Activated CD8-positive, alpha-beta T cell treated with anti-CD3 and anti-CD28 coated beads for 36 hours (primary cell): ENCODE data around the gene CGB2. TPM values are rescaled to one million over a fixed set of nuclear protein-coding genes. Genes with fewer than 3 reads are reported as not detected.

Experiments used
- ATAC-seq: fragments of 200-7000 bp; cut with Tn5 transposase; one replicate; pipeline ENCODE4 v1.10.0; 2021; ENCODE audit warnings: mild to moderate bottlenecking, moderate library complexity
- CTCF ChIA-PET: fragments of 350-600 bp; sonication (Branson Sonifier 250); formaldehyde crosslinking; loops from one replicate; lab custom pipeline; 2021; ENCODE audit warnings: antibody characterized with exemption; lab: Charles Lee
- POLR2A ChIA-PET: fragments of 350-600 bp; sonication (Branson Sonifier 250); formaldehyde crosslinking; loops from one replicate; lab custom pipeline; 2021; ENCODE audit warnings: antibody characterized with exemption; lab: Charles Lee
- DNase-seq: peaks from one replicate; pipeline ENCODE4 v3.0.0-alpha.2; 2020
- H3K27ac Mint-ChIP-seq: one replicate; pipeline ENCODE4 v1.8.0; 2021; ENCODE audit warnings: mild to moderate bottlenecking, mixed read lengths
- H3K27me3 Mint-ChIP-seq: one replicate; pipeline ENCODE4 v1.8.0; 2021; ENCODE audit warnings: mixed read lengths
- H3K36me3 Mint-ChIP-seq: one replicate; pipeline ENCODE4 v1.8.0; 2021; ENCODE audit warnings: low read depth, mixed read lengths
- H3K4me1 Mint-ChIP-seq: one replicate; pipeline ENCODE4 v1.8.0; 2021; ENCODE audit warnings: low read depth, mixed read lengths
- H3K4me3 Mint-ChIP-seq: one replicate; pipeline ENCODE4 v1.8.0; 2021; ENCODE audit warnings: mild to moderate bottlenecking, moderate library complexity, mixed read lengths
- H3K9me3 Mint-ChIP-seq: one replicate; pipeline ENCODE4 v1.8.0; 2021; ENCODE audit warnings: mixed read lengths
- CTCF ChIP-seq: fragments of 200-600 bp; IDR thresholded peaks from one replicate; pipeline ENCODE4 v1.8.0; 2022; ENCODE audit warnings: antibody characterized with exemption, mild to moderate bottlenecking
- intact Hi-C: fragments of 100-400 bp; cut with micrococcal nuclease; formaldehyde crosslinking; loops from one replicate; pipeline ENCODE4 v1.10.0; 2022
- total RNA-seq, 2 experiments: library from RNA; stranded (reverse); gene quantifications; one replicate each; pipeline ENCODE4 v1.2.3, GENCODE V29; 2021

The CGB2 gene
- total RNA-seq, 2 experiments from 2014 or later, result not detected

- Mint-ChIP-seq H3K4me3 (no peak overlapping the region), H3K27me3 (peaks cover 43% of the 10 kb centered on the region), H3K36me3 (no peaks in the 10 kb centered on the region), H3K27ac (no peak overlapping the region), H3K4me1 (peaks cover 18% of the 10 kb centered on the region), H3K9me3 (no peaks in the 10 kb centered on the region)
- TF ChIP-seq CTCF, result no peak
- DNase-seq, result peak; percentile 64
- intact Hi-C loops, result no loop called here
- ChIA-PET POLR2A (interaction anchor here (1.3 to 2.1 kb wide), 2 partner anchors 47 to 266 kb away, joined by 3 to 5 read pairs; no protein-coding TSS in a partner anchor), CTCF (interaction anchor here (1.5 kb wide), 1 partner anchor 39 kb away, joined by 4 read pairs; no protein-coding TSS in a partner anchor)
- ATAC-seq, result no peak
Measured at GRCh38 chr19:49058562-49058961, 26.9 kb downstream of the CGB2 start.

- Mint-ChIP-seq H3K4me3 (no peak overlapping the region), H3K4me1 (peaks cover 18% of the 10 kb centered on the region)
Measured at GRCh38 chr19:49059053-49059452, 27.4 kb downstream of the CGB2 start.

GRCh38 chr19:49061000-49061399 is 29.3 kb downstream of the CGB2 start:
- CTCF ChIA-PET, result interaction anchor here (1.1 to 2.1 kb wide), 2 partner anchors 37 to 61 kb away, joined by 3 to 10 read pairs; no protein-coding TSS in a partner anchor
- no peak for ATAC-seq
- POLR2A ChIA-PET, result interaction anchor here (1.2 kb wide), 1 partner anchor 156 kb away, joined by 3 read pairs; no protein-coding TSS in a partner anchor
- H3K4me3 Mint-ChIP-seq, result no peak overlapping the region
- no peak for DNase-seq
- no peak overlapping the region for H3K27ac Mint-ChIP-seq
- no peaks in the 10 kb centered on the region for H3K36me3 Mint-ChIP-seq
- H3K4me1 Mint-ChIP-seq, result peaks cover 18% of the 10 kb centered on the region
- H3K27me3 Mint-ChIP-seq, result peaks cover 51% of the 10 kb centered on the region
- TF ChIP-seq CTCF, result no peak
- intact Hi-C loops, result no loop called here
- no peaks in the 10 kb centered on the region for H3K9me3 Mint-ChIP-seq

More at GRCh38 chr19:49059053-49059452, 27.4 kb downstream of the CGB2 start:
- Mint-ChIP-seq H3K9me3 (no peaks in the 10 kb centered on the region), H3K27me3 (peaks cover 45% of the 10 kb centered on the region), H3K27ac (no peak overlapping the region), H3K36me3 (no peaks in the 10 kb centered on the region)
- ChIA-PET CTCF (interaction anchor here (1.4 to 2.1 kb wide), 3 partner anchors 39 to 62 kb away, joined by 4 to 10 read pairs (median 7); partner anchors contain the start of gene LIN7B), POLR2A (interaction anchor here (1.0 to 2.1 kb wide), 2 partner anchors 47 to 276 kb away, joined by 4 to 5 read pairs; no protein-coding TSS in a partner anchor)
- no peak for ATAC-seq
- no peak for DNase-seq
- TF ChIP-seq CTCF, result no peak
- intact Hi-C loops, result no loop called here

GRCh38 chr19:49061445-49061844 is 29.8 kb downstream of the CGB2 start:
- POLR2A ChIA-PET, result no interaction called here
- no peaks in the 10 kb centered on the region for H3K36me3 Mint-ChIP-seq

More at GRCh38 chr19:49061445-49061844, 29.8 kb downstream of the CGB2 start:
- no peak overlapping the region for H3K27ac Mint-ChIP-seq
- no peak for TF ChIP-seq CTCF
- H3K9me3 Mint-ChIP-seq, result no peaks in the 10 kb centered on the region
- intact Hi-C loops, result no loop called here
- H3K27me3 Mint-ChIP-seq, result peaks cover 55% of the 10 kb centered on the region
- no peak overlapping the region for H3K4me3 Mint-ChIP-seq
- DNase-seq (peak; percentile 39), ATAC-seq (peak; percentile 15)
- CTCF ChIA-PET, result interaction anchor here (0.8 kb wide), 1 partner anchor 36 kb away, joined by 3 read pairs; no protein-coding TSS in a partner anchor
- H3K4me1 Mint-ChIP-seq, result peaks cover 17% of the 10 kb centered on the region
